ENCODE results near the gene SLC35B1. TPM values are rescaled to one million over a fixed set of nuclear protein-coding genes. Genes with fewer than 3 reads are reported as not detected.

SLC35B1 gene
- total and polyA plus RNA-seq, 2 donors (not counting 1 experiment from before 2014, with no cell fraction given): 32.3 to 47.2 TPM

- peaks cover 10% of the 10 kb centered on the region in 2 donors for H3K4me1 ChIP-seq (ENCODE audit: control insufficient read depth in 2 of 2, insufficient read depth in 2 of 2, low read length in 2 of 2)
- no peak overlapping the region for H3K4me3 ChIP-seq (ENCODE audit: control extremely low read depth in 1 of 5, extremely low read depth in 1 of 5, insufficient read depth in 1 of 5, low read depth in 2 of 5, low read length in 4 of 5)
- POLR2A ChIA-PET: no interaction called here
- H3K9ac ChIP-seq (ENCODE audit: low read length): no peak overlapping the region
- peaks cover 27% of the 10 kb centered on the region for H4K20me1 ChIP-seq (ENCODE audit: control insufficient read depth, insufficient read depth, low read length, poor library complexity, severe bottlenecking)
- H3K4me2 ChIP-seq (replicated peaks; ENCODE audit: low read depth, low read length, poor library complexity, severe bottlenecking): no peak overlapping the region
- no peak for DNase-seq
- H3K79me2 ChIP-seq (ENCODE audit: control insufficient read depth, insufficient read depth, low read length): no peaks in the 10 kb centered on the region
- TF ChIP-seq EZH2 (IDR thresholded peaks at IDR 0.05; ENCODE audit: borderline replicate concordance, insufficient read depth, low read depth, low read length, poor library complexity, severe bottlenecking) (no peak), CTCF (IDR thresholded peaks at IDR 0.05) (no peak)
- CTCF ChIA-PET: interaction anchor here (0.6 to 1.6 kb wide), 2 partner anchors 9 to 310 kb away, joined by 3 to 7 read pairs; partner anchors contain the start of gene SLC35B1
- peaks cover 11 to 94% of the 10 kb centered on the region in 2 experiments for H3K36me3 ChIP-seq (replicated peaks in 1 of 2; ENCODE audit: control extremely low read depth in 1 of 2, control insufficient read depth in 1 of 2, extremely low read depth in 1 of 2, insufficient read depth in 2 of 2, low read length in 1 of 2)
- no peaks in the 10 kb centered on the region for H3K27me3 Mint-ChIP-seq
- peaks cover 16% of the 10 kb centered on the region for H3K4me1 Mint-ChIP-seq
- WGBS (ENCODE audit: insufficient coverage): 89% methylated on average over 10 of the region's 10 CpGs
- no peak overlapping the region for H3K4me3 Mint-ChIP-seq
- no peaks in the 10 kb centered on the region for H3K9me3 ChIP-seq (ENCODE audit: control extremely low read depth in 1 of 3, control insufficient read depth in 2 of 3, insufficient read depth in 1 of 3, low read length in 2 of 3)
- no peaks in the 10 kb centered on the region for H3K27me3 ChIP-seq (replicated peaks in 1 of 4; ENCODE audit: control extremely low read depth in 1 of 4, control insufficient read depth in 3 of 4, insufficient read depth in 4 of 4, low read length in 3 of 4)
- no peaks in the 10 kb centered on the region for H3K9me3 Mint-ChIP-seq (ENCODE audit: insufficient read depth)
- ATAC-seq (ENCODE audit: low read depth): no peak
- no peak overlapping the region for H2AFZ ChIP-seq (ENCODE audit: insufficient read depth, low read depth, low read length, poor library complexity, severe bottlenecking)
- no peak overlapping the region for H3K27ac ChIP-seq (ENCODE audit: low read length in 2 of 2)
- intact Hi-C loops (cut with micrococcal nuclease): no loop called here
- no peak overlapping the region for H3K27ac Mint-ChIP-seq
Observed at GRCh38 chr17:49717371-49717861, 9.7 kb upstream of the SLC35B1 start.

- H3K27me3 ChIP-seq (replicated peaks in 1 of 4; ENCODE audit: control extremely low read depth in 1 of 4, control insufficient read depth in 3 of 4, insufficient read depth in 4 of 4, low read length in 3 of 4): no peaks in the 10 kb centered on the region
- intact Hi-C loops (cut with micrococcal nuclease): no loop called here
- H3K36me3 ChIP-seq (replicated peaks in 1 of 2; ENCODE audit: control extremely low read depth in 1 of 2, control insufficient read depth in 1 of 2, extremely low read depth in 1 of 2, insufficient read depth in 2 of 2, low read length in 1 of 2): peaks cover 11 to 93% of the 10 kb centered on the region in 2 experiments
- Mint-ChIP-seq H3K4me1 (peaks cover 16% of the 10 kb centered on the region), H3K4me3 (no peak overlapping the region), H3K9me3 (ENCODE audit: insufficient read depth) (no peaks in the 10 kb centered on the region), H3K27ac (peak overlapping the region; percentile 16), H3K27me3 (no peaks in the 10 kb centered on the region)
- ChIA-PET POLR2A (interaction anchor here (0.5 kb wide), 1 partner anchor 124 kb away, joined by 11 read pairs; no protein-coding TSS in a partner anchor), CTCF (interaction anchor here (0.6 to 1.6 kb wide), 2 partner anchors 9 to 309 kb away, joined by 3 to 7 read pairs; partner anchors contain the start of gene SLC35B1)
- no peak overlapping the region for H3K4me3 ChIP-seq (ENCODE audit: control extremely low read depth in 1 of 5, extremely low read depth in 1 of 5, insufficient read depth in 1 of 5, low read depth in 2 of 5, low read length in 4 of 5)
- no peak for ATAC-seq (ENCODE audit: low read depth)
- DNase-seq: no peak
- no peak overlapping the region for H3K9ac ChIP-seq (ENCODE audit: low read length)
- peaks cover 21% of the 10 kb centered on the region for H4K20me1 ChIP-seq (ENCODE audit: control insufficient read depth, insufficient read depth, low read length, poor library complexity, severe bottlenecking)
- WGBS (ENCODE audit: insufficient coverage): 100% methylated on average over 1 of the region's 1 CpG
- TF ChIP-seq CTCF (IDR thresholded peaks at IDR 0.05) (no peak), EZH2 (IDR thresholded peaks at IDR 0.05; ENCODE audit: borderline replicate concordance, insufficient read depth, low read depth, low read length, poor library complexity, severe bottlenecking) (no peak)
- no peak overlapping the region for H3K4me2 ChIP-seq (replicated peaks; ENCODE audit: low read depth, low read length, poor library complexity, severe bottlenecking)
- H3K79me2 ChIP-seq (ENCODE audit: control insufficient read depth, insufficient read depth, low read length): no peaks in the 10 kb centered on the region
- H3K27ac ChIP-seq (ENCODE audit: low read length in 2 of 2): no peak overlapping the region
- H3K4me1 ChIP-seq (ENCODE audit: control insufficient read depth in 2 of 2, insufficient read depth in 2 of 2, low read length in 2 of 2): peaks cover 10% of the 10 kb centered on the region in 2 donors
- H2AFZ ChIP-seq (ENCODE audit: insufficient read depth, low read depth, low read length, poor library complexity, severe bottlenecking): no peak overlapping the region
- H3K9me3 ChIP-seq (ENCODE audit: control extremely low read depth in 1 of 3, control insufficient read depth in 2 of 3, insufficient read depth in 1 of 3, low read length in 2 of 3): no peaks in the 10 kb centered on the region
Observed at GRCh38 chr17:49716668-49717364, 9.1 kb upstream of the SLC35B1 start.

All from B cell (primary cell).